Measurements from ENCODE around the gene KRTAP5-2.

DNA sequence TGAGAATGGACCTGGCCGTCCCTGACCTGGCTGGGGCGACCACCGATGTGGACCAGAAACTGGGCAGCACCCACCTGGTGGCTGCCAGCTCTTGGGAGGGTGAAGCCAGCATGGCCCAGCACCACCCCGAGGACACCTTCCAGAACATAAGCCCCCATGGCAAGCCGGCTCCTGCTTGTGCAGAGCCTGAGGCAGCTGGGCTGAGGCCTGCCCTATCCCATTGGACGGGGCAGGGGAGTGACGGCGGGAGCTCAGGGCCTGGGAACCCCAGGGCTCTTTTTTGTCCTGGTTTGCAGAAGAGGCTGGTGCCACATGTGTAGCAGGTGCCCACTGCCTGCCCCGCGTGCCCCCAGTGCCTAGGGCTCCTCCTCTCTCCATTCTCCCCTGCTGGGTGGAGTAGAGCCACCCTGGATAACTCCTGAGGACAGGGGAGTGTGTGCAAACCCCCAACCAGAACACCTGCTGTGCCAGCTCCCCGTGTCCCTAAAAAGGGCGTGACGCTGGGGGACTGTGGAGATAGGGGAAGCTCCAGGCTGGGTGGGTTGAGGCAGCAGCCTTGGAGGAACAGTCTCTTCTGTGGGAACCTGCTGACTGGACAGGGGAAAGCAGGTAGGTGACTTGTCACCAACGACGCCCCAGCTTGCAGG, 38.0 kb downstream of the KRTAP5-2 start:
- no peak for TF ChIP-seq CTCF (IDR thresholded peaks at IDR 0.05; ENCODE audit: low read length)
- TF ChIP-seq EZH2 (IDR thresholded peaks at IDR 0.05; ENCODE audit: borderline replicate concordance, low read length), result no peak

All from OCI-LY1 (cell line).